GM15510 (cell line): Measurements from ENCODE around the gene C1orf167.

ENCODE experiments used
- POLR2A ChIP-seq: IDR thresholded peaks from 3 replicates; pipeline ENCODE4 v1.6.1; 2011; ENCODE audit warnings: borderline replicate concordance; ENCODE audit not compliant: insufficient read length; ENCODE audit errors: extremely low read depth

The C1orf167 gene

GRCh38 chr1:11782127-11782708 is 20.2 kb downstream of the C1orf167 start:
- TF ChIP-seq POLR2A: no peak

- TF ChIP-seq POLR2A: no peak
Measured at GRCh38 chr1:11783556-11783955, 21.6 kb downstream of the C1orf167 start.

GRCh38 chr1:11784256-11784992 is 22.4 kb downstream of the C1orf167 start:
- TF ChIP-seq POLR2A: no peak

- TF ChIP-seq POLR2A: no peak
Measured at GRCh38 chr1:11784993-11785769, 23.2 kb downstream of the C1orf167 start.

- TF ChIP-seq POLR2A: no peak
Measured at GRCh38 chr1:11786168-11786567, 24.2 kb downstream of the C1orf167 start.

- no peak for TF ChIP-seq POLR2A
Measured at GRCh38 chr1:11787251-11787803, 25.3 kb downstream of the C1orf167 start.

GRCh38 chr1:11787804-11788436 is 25.9 kb downstream of the C1orf167 start:
- TF ChIP-seq POLR2A: no peak

- no peak for TF ChIP-seq POLR2A
Measured at GRCh38 chr1:11788549-11789053, 26.6 kb downstream of the C1orf167 start.

- no peak for TF ChIP-seq POLR2A
Measured at GRCh38 chr1:11789126-11790067, 27.4 kb downstream of the C1orf167 start.

- no peak for TF ChIP-seq POLR2A
Measured at GRCh38 chr1:11790101-11790879, 28.3 kb downstream of the C1orf167 start.

GRCh38 chr1:11790880-11791715 is 29.1 kb downstream of the C1orf167 start:
- no peak for TF ChIP-seq POLR2A

GRCh38 chr1:11792106-11792505 is 30.1 kb downstream of the C1orf167 start:
- TF ChIP-seq POLR2A: no peak
